Germinal center (tissue), 1 donor: ENCODE measurements around the gene ATG7.
A peak's percentile ranks its signal among the peaks of the same experiment; 100 is the strongest.

ENCODE experiments used
- DNase-seq: peaks from one replicate; pipeline ENCODE4 v3.0.0; 2012; ENCODE audit warnings: mixed read lengths, low spot score

ATG7 gene, protein sequence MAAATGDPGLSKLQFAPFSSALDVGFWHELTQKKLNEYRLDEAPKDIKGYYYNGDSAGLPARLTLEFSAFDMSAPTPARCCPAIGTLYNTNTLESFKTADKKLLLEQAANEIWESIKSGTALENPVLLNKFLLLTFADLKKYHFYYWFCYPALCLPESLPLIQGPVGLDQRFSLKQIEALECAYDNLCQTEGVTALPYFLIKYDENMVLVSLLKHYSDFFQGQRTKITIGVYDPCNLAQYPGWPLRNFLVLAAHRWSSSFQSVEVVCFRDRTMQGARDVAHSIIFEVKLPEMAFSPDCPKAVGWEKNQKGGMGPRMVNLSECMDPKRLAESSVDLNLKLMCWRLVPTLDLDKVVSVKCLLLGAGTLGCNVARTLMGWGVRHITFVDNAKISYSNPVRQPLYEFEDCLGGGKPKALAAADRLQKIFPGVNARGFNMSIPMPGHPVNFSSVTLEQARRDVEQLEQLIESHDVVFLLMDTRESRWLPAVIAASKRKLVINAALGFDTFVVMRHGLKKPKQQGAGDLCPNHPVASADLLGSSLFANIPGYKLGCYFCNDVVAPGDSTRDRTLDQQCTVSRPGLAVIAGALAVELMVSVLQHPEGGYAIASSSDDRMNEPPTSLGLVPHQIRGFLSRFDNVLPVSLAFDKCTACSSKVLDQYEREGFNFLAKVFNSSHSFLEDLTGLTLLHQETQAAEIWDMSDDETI

GRCh38 chr3:11271986-11272904 lies at the start of gene ATG7:
TSS of gene ATG7 (plus strand) at chr3:11272397. CDS start at chr3:11298696, 26,299 bp downstream.
- DNase-seq: peak; percentile 98

DNA sequence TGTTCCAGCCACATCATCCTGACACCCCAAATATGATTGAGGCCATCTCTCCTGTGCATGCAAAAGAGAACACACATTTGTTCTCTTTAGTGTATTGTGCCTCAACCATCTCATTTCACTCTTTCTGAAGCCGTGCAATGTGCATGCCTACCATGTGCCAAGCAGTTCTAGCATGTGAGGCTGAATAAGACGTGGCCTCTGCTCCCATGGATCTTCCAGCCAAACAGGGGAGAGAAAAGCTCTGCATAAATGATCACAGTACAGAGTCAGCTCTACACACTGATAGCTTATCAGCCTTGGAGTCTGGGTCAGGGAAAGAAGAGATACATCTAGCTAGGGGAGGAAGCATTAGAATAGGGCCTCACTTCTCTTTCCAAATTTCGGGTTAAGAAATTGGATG lies 48.2 kb upstream of the ATG7 start:
- no peak for DNase-seq

GRCh38 chr3:11224870-11225229 lies 47.3 kb upstream of the ATG7 start:
- DNase-seq: no peak

DNA sequence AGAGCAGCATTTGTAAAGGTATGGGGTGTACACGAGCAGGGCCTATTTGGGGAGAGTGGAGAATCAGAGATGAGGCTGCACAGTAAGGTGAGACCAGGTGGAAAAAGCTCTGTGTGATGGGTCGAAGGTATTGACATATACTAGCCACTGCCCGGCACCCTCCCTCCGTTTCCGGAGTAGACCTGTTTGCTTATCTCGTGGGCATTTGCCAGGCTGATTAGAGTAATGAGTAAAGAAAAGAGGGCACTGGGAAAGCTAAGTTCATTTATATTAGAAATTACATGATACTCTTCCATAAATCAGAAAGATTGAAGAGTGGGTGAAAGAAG lies 46.2 kb upstream of the ATG7 start:
- no peak for DNase-seq

DNA sequence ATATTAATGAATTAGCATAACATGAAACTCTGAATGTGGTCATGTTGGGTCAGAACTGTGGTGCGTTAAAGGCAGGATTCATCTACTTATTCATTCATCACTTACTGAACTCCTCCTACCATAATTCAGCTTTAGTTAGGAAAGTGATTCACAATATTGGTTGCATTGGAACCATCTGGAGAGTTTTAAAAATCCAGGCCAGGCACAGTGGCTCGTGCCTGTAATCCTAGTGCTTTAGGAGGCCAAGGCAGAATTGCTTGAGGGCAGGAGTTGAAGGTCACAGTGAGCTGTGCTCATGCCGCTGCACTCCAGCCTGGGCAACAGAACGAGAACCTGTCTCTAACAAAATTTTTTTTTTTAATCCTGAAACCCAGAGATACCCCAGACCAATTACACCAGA lies 44.2 kb upstream of the ATG7 start:
- DNase-seq: no peak

DNA sequence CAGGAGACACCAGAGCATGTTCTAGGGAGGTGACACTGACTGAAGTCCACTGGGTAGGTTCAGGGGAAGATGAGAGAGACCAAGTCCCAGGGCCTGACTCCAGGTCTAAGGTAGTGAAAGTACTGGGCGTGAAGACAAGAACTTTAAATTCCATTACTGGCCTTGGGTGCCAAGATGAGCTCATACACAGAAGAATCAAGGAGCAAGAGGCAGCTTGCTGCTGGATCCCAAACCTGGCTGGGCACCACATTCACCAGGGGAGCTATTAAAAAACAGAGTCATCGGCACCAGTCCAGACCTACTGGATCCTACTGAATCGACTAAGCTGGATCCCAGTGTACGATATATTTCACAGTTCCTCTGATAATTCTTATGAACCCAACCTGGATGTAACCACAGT lies 42.1 kb upstream of the ATG7 start:
- DNase-seq: no peak

- no peak for DNase-seq
Measured at GRCh38 chr3:11230832-11231231, 41.4 kb upstream of the ATG7 start.

- DNase-seq: no peak
Measured at GRCh38 chr3:11235385-11235784, 36.8 kb upstream of the ATG7 start.

DNA sequence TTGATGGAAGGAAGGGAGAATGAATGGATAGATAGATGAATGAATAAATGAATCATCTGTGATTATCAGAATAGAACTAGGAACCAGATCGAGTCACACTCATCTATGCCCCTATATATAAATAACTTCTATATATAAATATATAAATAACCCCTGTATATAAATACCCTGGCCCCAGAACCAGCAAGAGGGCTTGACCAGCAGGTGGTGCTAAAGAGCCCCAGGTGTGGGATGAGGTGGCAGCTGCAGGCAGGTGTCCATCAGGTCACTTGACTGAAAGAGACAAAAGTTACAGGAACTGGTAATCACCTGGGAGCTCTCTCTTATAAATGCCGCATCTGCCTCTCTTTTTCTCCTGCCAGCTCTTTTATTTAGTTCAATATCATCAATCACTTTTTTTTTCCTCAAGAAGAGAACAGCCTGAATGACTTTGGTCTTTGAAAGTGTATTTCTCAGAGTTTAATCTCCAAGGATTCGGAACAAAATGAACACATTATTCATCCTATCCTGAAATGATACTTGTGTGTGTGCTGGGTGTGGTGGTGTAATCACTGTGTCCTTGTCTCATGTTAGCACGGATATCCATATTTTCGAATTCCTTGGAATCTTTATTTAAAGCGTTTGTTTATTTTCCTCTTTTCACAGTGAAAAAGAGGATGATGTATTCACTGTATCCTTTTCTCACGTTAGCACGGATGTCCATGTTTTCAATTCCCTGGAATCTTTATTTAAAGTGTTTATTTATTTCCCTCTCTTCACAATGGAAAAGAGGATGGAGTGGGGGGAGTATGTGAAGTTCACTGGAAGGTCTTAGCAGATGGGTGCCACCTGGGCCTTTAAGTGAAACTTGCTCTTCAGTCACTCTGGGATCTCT lies 35.4 kb upstream of the ATG7 start:
- DNase-seq: peak; percentile 67

DNA sequence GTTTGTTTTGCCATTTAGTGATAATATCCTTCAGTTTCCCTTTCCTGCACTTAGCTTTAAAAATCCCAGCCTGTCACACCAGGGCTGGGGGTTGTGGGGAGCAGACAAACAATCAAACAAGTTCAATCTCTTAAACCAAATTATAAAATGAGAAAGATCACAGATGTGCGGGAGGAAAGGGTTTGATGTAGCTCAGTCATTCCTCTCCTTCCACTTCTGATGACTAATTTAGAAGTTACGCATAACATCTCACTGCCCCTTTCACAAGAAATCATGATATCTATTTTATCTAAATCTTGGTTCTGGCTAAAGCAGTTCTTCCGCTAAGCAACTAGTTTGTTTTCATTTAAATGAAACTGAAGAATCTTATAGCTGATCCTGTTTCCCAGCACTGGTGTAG lies 34.1 kb upstream of the ATG7 start:
- no peak for DNase-seq

- DNase-seq: no peak
Measured at GRCh38 chr3:11238880-11239279, 33.3 kb upstream of the ATG7 start.

- DNase-seq: no peak
Measured at GRCh38 chr3:11239796-11240195, 32.4 kb upstream of the ATG7 start.

DNA sequence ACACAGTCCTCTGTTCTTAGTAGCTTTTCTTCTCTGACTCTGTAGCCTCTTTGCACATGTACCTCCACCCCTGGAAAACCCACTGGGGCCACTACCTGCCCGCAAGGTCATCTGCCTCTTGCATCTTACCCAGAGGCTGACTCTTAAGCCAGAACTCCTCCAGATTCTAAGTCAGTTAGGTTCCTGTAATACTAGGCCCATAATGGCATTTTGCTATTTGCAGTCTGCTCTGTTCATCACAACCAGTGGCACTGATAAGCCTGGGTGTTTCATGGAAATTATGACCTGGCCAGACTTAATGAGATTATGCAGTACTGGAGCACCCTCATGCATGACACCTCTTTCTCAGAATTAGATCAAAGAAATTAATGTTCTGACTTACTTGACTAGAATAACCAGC lies 31.7 kb upstream of the ATG7 start:
- no peak for DNase-seq

GRCh38 chr3:11244121-11244677 lies 28.0 kb upstream of the ATG7 start:
- DNase-seq: no peak

GRCh38 chr3:11245276-11245675 lies 26.9 kb upstream of the ATG7 start:
- no peak for DNase-seq

- DNase-seq: no peak
Measured at GRCh38 chr3:11245827-11246662, 26.2 kb upstream of the ATG7 start.

GRCh38 chr3:11246663-11246970 lies 25.6 kb upstream of the ATG7 start:
- DNase-seq: no peak

GRCh38 chr3:11247362-11247761 lies 24.8 kb upstream of the ATG7 start:
- DNase-seq: no peak

GRCh38 chr3:11248596-11248995 lies 23.6 kb upstream of the ATG7 start:
- DNase-seq: no peak

DNA sequence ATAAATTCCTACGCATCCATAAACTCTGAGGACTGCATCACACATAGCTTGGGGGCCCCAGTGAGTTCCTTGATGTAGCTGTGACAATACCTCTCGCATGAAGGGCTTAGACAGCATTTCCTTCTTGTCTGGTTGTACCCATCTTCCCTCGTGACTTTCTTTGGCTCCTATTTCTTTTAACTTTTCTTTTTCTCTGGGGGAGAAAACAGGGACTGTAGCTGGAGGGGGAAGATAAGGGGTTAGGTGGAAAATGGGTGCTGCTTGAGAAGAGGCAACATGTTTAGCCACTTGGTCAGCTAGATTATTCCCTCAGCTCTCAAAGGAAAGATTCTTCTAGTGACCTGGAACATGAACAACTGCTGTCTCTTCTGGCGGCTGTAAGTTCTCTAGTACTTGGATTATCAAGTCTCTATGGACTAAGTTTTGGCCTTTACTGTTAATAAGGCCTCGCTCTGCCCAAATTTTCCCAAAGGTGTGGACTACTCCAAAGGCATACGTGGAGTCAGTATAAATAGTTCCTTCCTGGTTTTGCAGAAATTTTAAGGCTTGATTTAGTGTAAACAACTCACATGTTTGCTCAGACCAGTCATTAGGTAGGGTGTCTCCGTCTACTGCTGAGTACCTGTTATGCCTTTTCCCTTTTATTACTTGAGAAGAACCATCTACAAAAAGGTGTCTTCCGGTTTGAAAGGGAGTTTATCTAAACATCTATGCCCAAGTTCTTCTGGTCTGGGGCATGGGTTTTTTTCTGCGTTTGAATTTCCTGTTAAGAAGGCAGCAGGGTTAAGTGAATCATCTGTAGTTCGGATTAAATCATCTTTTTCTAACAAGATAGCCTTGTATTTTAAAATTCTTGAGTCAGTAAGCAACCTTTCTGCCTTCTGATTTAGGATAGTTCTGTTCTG lies 21.0 kb upstream of the ATG7 start:
- no peak for DNase-seq
